Measurements from ENCODE around the gene CABYR.

Gene CABYR

DNA sequence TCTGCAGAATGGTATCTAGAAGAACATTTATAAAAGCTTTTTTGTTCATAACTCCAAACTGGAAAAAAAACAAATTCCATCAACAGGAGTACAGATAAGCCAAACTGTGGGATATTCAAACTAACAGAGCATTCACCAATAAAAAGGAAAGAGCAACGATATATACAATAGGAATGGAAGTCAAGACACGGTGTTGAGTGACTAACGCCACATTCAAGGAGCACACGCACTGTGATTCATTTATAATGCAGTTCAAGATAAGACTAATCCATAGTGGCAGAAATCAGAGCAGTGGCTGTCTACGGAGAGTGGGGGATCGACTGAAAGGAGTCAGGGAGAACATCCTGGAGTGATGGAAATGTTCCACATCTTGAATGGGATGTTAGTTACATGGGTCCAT lies 70.7 kb downstream of the CABYR start:
- no peak for DNase-seq (ENCODE audit: low spot score)
- TF ChIP-seq, protein P1, sequence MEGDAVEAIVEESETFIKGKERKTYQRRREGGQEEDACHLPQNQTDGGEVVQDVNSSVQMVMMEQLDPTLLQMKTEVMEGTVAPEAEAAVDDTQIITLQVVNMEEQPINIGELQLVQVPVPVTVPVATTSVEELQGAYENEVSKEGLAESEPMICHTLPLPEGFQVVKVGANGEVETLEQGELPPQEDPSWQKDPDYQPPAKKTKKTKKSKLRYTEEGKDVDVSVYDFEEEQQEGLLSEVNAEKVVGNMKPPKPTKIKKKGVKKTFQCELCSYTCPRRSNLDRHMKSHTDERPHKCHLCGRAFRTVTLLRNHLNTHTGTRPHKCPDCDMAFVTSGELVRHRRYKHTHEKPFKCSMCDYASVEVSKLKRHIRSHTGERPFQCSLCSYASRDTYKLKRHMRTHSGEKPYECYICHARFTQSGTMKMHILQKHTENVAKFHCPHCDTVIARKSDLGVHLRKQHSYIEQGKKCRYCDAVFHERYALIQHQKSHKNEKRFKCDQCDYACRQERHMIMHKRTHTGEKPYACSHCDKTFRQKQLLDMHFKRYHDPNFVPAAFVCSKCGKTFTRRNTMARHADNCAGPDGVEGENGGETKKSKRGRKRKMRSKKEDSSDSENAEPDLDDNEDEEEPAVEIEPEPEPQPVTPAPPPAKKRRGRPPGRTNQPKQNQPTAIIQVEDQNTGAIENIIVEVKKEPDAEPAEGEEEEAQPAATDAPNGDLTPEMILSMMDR (IDR thresholded peaks at IDR 0.05; ENCODE audit: borderline replicate concordance, control extremely low read depth, extremely low read depth, insufficient read depth, missing control alignments): no peak
- in situ Hi-C loops (cut with MboI; ENCODE audit: low sequenced_read_pairs, unreplicated experiment): loop anchor here (25.0 kb wide), 1 partner anchor 1422 kb away; no protein-coding TSS in a partner anchor
